T-cell (primary cell): ENCODE data around the gene UMAD1. TPM values are rescaled to one million over a fixed set of nuclear protein-coding genes. Genes with fewer than 3 reads are reported as not detected.

ENCODE experiments used
- ATAC-seq, 4 experiments: fragments of 200-7000 bp in 3 of 4; fragments of 150-1000 bp in 1 of 4; cut with Tn5 transposase; replicated peaks in 1 of 4; 1 replicate in 3 of 4; 2 replicates in 1 of 4; pipeline ENCODE4 v1.10.0; 2021; ENCODE audit warnings: moderate library complexity in 3 of 4, mild to moderate bottlenecking in 2 of 4, moderate number of reproducible peaks in 1 of 4
- CTCF ChIA-PET, 2 donors: fragments of 300-600 bp; sonication (Branson Sonifier 250); formaldehyde crosslinking; loops; one replicate each; lab custom pipeline; 2022; ENCODE audit warnings: antibody characterized with exemption in 2 of 2; lab: Charles Lee
- POLR2A ChIA-PET, 2 donors: fragments of 300-600 bp; sonication (Branson Sonifier 250); formaldehyde crosslinking; loops; one replicate each; lab custom pipeline; 2022; ENCODE audit warnings: antibody characterized with exemption in 2 of 2; lab: Charles Lee
- DNase-seq, 35 experiments: peaks; one replicate each; pipeline versions ENCODE4 v3.0.0 to v3.0.0-alpha.2; 2013 to 2023
- H3K27ac ChIP-seq: one replicate; pipeline ENCODE4 v1.5.1; 2013; ENCODE audit warnings: low read length
- H3K27me3 ChIP-seq, 2 experiments: replicated peaks in 1 of 2; 1 replicate in 1 of 2; 2 replicates in 1 of 2; pipeline versions ENCODE4 v1.6.1 to v1.7.0; 2013; ENCODE audit warnings: low read length in 1 of 2, mixed read lengths in 1 of 2; ENCODE audit not compliant: control insufficient read depth in 2 of 2, insufficient read depth in 2 of 2; ENCODE audit errors: extremely low read depth in 1 of 2
- H3K36me3 ChIP-seq, 2 donors: 1 replicate in 1 of 2; 2 replicates in 1 of 2; pipeline versions ENCODE4 v1.6.1 to v1.7.0; 2013; ENCODE audit warnings: low read length in 1 of 2; ENCODE audit not compliant: control insufficient read depth in 2 of 2, insufficient read depth in 1 of 2; ENCODE audit errors: extremely low read depth in 1 of 2
- H3K4me1 ChIP-seq, 2 experiments: 1 replicate in 1 of 2; 2 replicates in 1 of 2; pipeline versions ENCODE4 v1.6.1 to v1.7.0; 2013; ENCODE audit warnings: low read length in 2 of 2, mixed read lengths in 1 of 2; ENCODE audit not compliant: insufficient read depth in 2 of 2, control insufficient read depth in 1 of 2; ENCODE audit errors: extremely low read depth in 1 of 2
- H3K4me3 ChIP-seq, 2 donors: 1 replicate in 1 of 2; 2 replicates in 1 of 2; pipeline versions ENCODE4 v1.5.1 to v1.7.0; 2013; ENCODE audit warnings: mild to moderate bottlenecking in 2 of 2, low read length in 1 of 2, moderate library complexity in 1 of 2; ENCODE audit not compliant: control insufficient read depth in 1 of 2; ENCODE audit errors: extremely low read depth in 1 of 2
- H3K9me3 ChIP-seq: 2 replicates; pipeline ENCODE4 v1.7.0; 2013
- H3K27ac Mint-ChIP-seq, 2 donors: one replicate each; pipeline ENCODE4 v1.8.0; 2020 to 2021; ENCODE audit warnings: mild to moderate bottlenecking in 2 of 2, mixed read lengths in 2 of 2
- H3K27me3 Mint-ChIP-seq, 2 donors: one replicate each; pipeline ENCODE4 v1.8.0; 2021 to 2022; ENCODE audit warnings: mixed read lengths in 2 of 2
- H3K36me3 Mint-ChIP-seq: one replicate; pipeline ENCODE4 v1.8.0; 2021; ENCODE audit warnings: mixed read lengths
- H3K4me1 Mint-ChIP-seq, 3 donors: one replicate each; pipeline ENCODE4 v1.8.0; 2020 to 2022; ENCODE audit warnings: mixed read lengths in 3 of 3, mild to moderate bottlenecking in 1 of 3
- H3K4me3 Mint-ChIP-seq, 3 donors: one replicate each; pipeline ENCODE4 v1.8.0; 2020 to 2022; ENCODE audit warnings: mild to moderate bottlenecking in 3 of 3, mixed read lengths in 3 of 3, moderate library complexity in 3 of 3
- H3K9me3 Mint-ChIP-seq, 3 donors: one replicate each; pipeline ENCODE4 v1.8.0; 2020 to 2022; ENCODE audit warnings: mixed read lengths in 3 of 3
- WGBS: methylation state at CpG from one replicate; pipeline ENCODE4 v1.1.5; 2013; ENCODE audit warnings: missing lambda C conversion rate; ENCODE audit not compliant: insufficient coverage; 5-methylcytosine and 5-hydroxymethylcytosine counted together
- total RNA-seq, 35 experiments: library from RNA in 6 of 35; stranded (reverse) in 6 of 35; fragments of 120-200 nt in 1 of 35; gene quantifications; one replicate each; pipeline versions ENCODE4 v1.2.1 to v1.2.4 and lab custom pipeline; 2013 to 2026

The UMAD1 gene
- total RNA-seq, 5 donors from 2014 or later (not counting 1 experiment from before 2014, with no cell fraction given), result 13.8 to 19.8 (median 16.6) TPM

DNA sequence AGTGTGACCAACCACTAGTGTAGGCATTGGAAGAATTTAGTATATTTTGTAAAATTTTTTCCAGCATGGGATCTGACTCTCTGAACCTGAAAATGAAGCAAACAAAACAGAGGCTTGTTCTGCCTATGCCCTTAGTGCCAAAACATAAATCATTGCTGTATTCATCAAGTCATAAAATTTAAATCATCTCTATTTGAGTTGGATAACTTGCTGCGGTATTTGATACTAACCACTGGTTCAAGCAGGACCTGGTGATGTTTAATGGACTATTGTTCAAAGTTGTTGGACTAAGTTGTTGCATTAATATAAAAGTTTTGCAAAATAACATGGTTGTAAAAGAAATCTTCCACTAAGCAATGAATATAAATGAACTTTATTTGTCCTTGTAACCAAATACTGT lies 97.6 kb downstream of the UMAD1 start:
- Histone ChIP-seq H3K27ac (no peak overlapping the region), H3K36me3 (no peaks in the 10 kb centered on the region), H3K4me1 (peaks cover 0 to 3% of the 10 kb centered on the region in 2 experiments), H3K4me3 (no peak overlapping the region), H3K9me3 (no peaks in the 10 kb centered on the region), H3K27me3 (no peaks in the 10 kb centered on the region)
- ChIA-PET POLR2A (no interaction called here), CTCF (interaction anchor here in 1 of 2 donors (1.9 kb wide), 1 partner anchor 57 kb away, joined by 7 read pairs; no protein-coding TSS in a partner anchor)
- H3K4me1 Mint-ChIP-seq, result peaks cover 5 to 25% (median 17%) of the 10 kb centered on the region in 3 donors
- no peaks in the 10 kb centered on the region for H3K27me3 Mint-ChIP-seq
- H3K36me3 Mint-ChIP-seq, result peaks cover 20% of the 10 kb centered on the region
- no peak for DNase-seq
- ATAC-seq, result no peak
- WGBS, result no CpG with 5 or more reads among the region's 1 CpG
- H3K27ac Mint-ChIP-seq, result no peak overlapping the region
- no peaks in the 10 kb centered on the region for H3K9me3 Mint-ChIP-seq
- H3K4me3 Mint-ChIP-seq, result no peak overlapping the region

DNA sequence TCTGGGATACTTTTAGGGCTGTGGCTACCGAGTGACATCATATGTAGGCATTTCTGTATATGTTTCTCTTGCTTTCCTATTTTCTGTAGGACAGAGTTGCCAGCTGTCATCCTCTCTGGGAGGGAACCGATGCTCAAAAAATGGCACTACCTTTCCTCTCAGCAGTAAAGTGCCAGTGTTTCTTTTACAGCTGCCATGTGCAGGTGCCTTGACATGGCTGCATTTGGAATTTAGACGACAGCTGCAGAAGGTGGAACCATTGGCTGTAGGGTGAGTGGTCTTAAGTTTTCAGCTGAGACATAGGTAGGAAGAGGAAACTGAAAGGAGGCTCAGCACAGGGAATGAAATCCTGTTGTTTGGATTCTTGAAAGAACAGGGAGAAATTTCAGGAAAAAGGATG lies 98.1 kb downstream of the UMAD1 start:
- Mint-ChIP-seq H3K27me3 (no peaks in the 10 kb centered on the region), H3K36me3 (peaks cover 20% of the 10 kb centered on the region), H3K4me1 (peaks cover 5 to 25% (median 17%) of the 10 kb centered on the region in 3 donors), H3K9me3 (no peaks in the 10 kb centered on the region), H3K27ac (no peak overlapping the region), H3K4me3 (no peak overlapping the region)
- no peaks in the 10 kb centered on the region for H3K27me3 ChIP-seq
- no peaks in the 10 kb centered on the region for H3K36me3 ChIP-seq
- ATAC-seq, result no peak
- POLR2A ChIA-PET, result interaction anchor here in 1 of 2 donors (1.1 kb wide), 1 partner anchor 98 kb away, joined by 4 read pairs; no protein-coding TSS in a partner anchor
- no peaks in the 10 kb centered on the region for H3K9me3 ChIP-seq
- peaks cover 0 to 3% of the 10 kb centered on the region in 2 experiments for H3K4me1 ChIP-seq
- no peak overlapping the region for H3K27ac ChIP-seq
- 83% methylated on average over 1 of the region's 3 CpGs for WGBS
- no peak overlapping the region for H3K4me3 ChIP-seq
- CTCF ChIA-PET, result interaction anchor here in 1 of 2 donors (0.6 to 1.9 kb wide), 3 partner anchors 13 to 58 kb away, joined by 3 to 7 read pairs (median 4); no protein-coding TSS in a partner anchor
- no peak for DNase-seq

DNA sequence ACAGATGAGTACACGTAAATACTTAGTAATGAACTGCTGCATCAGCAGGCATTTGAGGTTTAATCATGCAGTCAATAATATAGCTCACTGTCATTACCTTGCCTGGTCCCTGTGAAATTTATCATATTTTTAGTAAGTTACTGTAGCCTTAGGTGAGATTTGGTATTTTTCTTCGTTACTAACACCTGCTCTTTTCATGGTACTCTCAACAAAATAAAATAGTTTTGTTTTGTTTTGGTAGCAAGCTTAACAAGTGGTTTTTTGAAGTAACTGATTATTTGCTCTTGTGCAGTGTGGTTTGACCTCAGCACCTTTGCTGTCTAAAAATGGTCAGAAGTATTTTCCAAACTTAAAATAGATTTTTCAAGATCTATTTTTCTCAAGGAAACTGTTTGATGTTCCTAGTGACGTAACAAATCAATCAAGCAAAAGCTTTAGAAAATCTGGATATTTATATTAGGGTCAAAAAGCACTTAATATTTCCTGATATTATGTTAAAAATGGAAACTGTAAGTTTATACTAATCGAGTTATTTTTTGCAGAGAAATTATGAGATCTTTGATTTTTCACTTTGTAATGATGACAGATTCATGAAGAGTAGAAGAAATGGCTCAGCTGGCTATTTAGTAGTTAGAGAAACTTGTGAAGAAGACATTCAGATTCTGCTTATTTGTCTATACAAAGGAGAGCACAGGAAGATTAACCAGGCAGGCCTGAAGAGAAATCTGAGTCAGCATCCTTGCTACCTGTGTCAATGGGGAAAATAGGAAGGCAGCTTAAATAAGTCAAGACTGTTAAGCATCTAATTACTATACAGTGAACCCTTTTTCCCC lies 98.9 kb downstream of the UMAD1 start:
- H3K27me3 Mint-ChIP-seq, result no peaks in the 10 kb centered on the region
- no peak overlapping the region for H3K27ac ChIP-seq
- no peak overlapping the region for H3K27ac Mint-ChIP-seq
- H3K4me1 Mint-ChIP-seq, result peaks cover 5 to 25% (median 17%) of the 10 kb centered on the region in 3 donors
- H3K4me3 Mint-ChIP-seq, result no peak overlapping the region
- no peak for DNase-seq
- H3K9me3 Mint-ChIP-seq, result no peaks in the 10 kb centered on the region
- H3K27me3 ChIP-seq, result no peaks in the 10 kb centered on the region
- ChIA-PET CTCF (interaction anchor here (0.6 to 1.9 kb wide), 5 partner anchors 14 to 478 kb away, joined by 3 to 12 read pairs (median 4); no protein-coding TSS in a partner anchor), POLR2A (interaction anchor here in 1 of 2 donors (0.6 to 1.1 kb wide), 2 partner anchors 98 to 612 kb away, joined by 3 to 4 read pairs; no protein-coding TSS in a partner anchor)
- no peak overlapping the region for H3K4me3 ChIP-seq
- H3K9me3 ChIP-seq, result no peaks in the 10 kb centered on the region
- H3K36me3 Mint-ChIP-seq, result peaks cover 20% of the 10 kb centered on the region
- ATAC-seq, result no peak
- 82% methylated on average over 2 of the region's 4 CpGs for WGBS
- peaks cover 0 to 3% of the 10 kb centered on the region in 2 experiments for H3K4me1 ChIP-seq
- H3K36me3 ChIP-seq, result no peaks in the 10 kb centered on the region

DNA sequence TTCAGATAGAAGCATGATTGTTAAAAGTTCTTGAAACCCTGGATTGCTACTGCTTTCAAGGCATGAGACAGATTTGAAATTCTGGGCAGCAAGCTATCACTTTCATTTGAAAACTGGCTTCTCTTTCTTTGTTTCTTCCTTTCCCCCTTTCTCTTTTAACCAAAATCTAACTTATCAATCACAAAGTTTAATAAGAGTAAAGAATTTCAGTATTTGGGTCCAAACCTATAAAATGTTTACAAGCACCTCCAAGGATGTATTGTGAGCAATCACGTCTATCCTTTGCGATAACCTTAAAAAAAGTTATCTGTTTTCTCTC lies 99.4 kb downstream of the UMAD1 start:
- H3K4me3 Mint-ChIP-seq, result no peak overlapping the region
- no peak overlapping the region for H3K27ac ChIP-seq
- no peak overlapping the region for H3K4me3 ChIP-seq
- ATAC-seq (no peak), DNase-seq (no peak)
- no peaks in the 10 kb centered on the region for H3K27me3 Mint-ChIP-seq
- H3K9me3 Mint-ChIP-seq, result no peaks in the 10 kb centered on the region
- H3K4me1 ChIP-seq, result peaks cover 0 to 3% of the 10 kb centered on the region in 2 experiments
- CTCF ChIA-PET, result interaction anchor here in 1 of 2 donors (1.0 to 1.9 kb wide), 2 partner anchors 59 to 477 kb away, joined by 3 to 7 read pairs; no protein-coding TSS in a partner anchor
- no peaks in the 10 kb centered on the region for H3K36me3 ChIP-seq
- no CpG with 5 or more reads among the region's 2 CpGs for WGBS
- H3K4me1 Mint-ChIP-seq, result peaks cover 5 to 25% (median 17%) of the 10 kb centered on the region in 3 donors
- H3K9me3 ChIP-seq, result no peaks in the 10 kb centered on the region
- peaks cover 20% of the 10 kb centered on the region for H3K36me3 Mint-ChIP-seq
- no peaks in the 10 kb centered on the region for H3K27me3 ChIP-seq
- POLR2A ChIA-PET, result interaction anchor here in 1 of 2 donors (0.6 kb wide), 1 partner anchor 625 kb away, joined by 4 read pairs; no protein-coding TSS in a partner anchor
- no peak overlapping the region for H3K27ac Mint-ChIP-seq

DNA sequence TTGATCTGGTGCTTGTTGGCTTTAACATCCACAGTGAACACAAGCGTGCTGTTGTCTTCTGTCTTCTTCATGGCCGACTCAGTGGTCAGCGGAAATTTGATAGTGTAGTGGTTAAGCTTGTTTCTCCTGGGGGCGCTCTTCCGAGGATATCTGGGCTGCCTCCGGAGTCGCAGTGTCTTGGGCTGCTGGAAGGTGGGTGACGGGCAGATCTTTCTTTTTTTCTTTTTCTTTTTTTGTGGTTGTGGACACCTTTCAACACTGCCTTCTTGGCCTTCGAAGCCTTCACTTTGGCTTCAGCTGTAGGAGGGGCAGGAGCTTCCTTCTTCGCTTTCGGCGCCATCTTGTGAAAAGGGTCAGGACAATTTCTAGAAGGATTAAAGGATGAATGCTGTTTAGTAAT lies 101.7 kb downstream of the UMAD1 start:
- ChIA-PET POLR2A (interaction anchor here in 1 of 2 donors (0.6 kb wide), 1 partner anchor 817 kb away, joined by 5 read pairs; no protein-coding TSS in a partner anchor), CTCF (no interaction called here)
- Mint-ChIP-seq H3K27me3 (no peaks in the 10 kb centered on the region), H3K4me1 (peaks cover 15 to 28% (median 21%) of the 10 kb centered on the region in 3 donors), H3K4me3 (no peak overlapping the region), H3K9me3 (no peaks in the 10 kb centered on the region), H3K36me3 (peaks cover 9% of the 10 kb centered on the region), H3K27ac (no peak overlapping the region)
- Histone ChIP-seq H3K9me3 (no peaks in the 10 kb centered on the region), H3K27ac (no peak overlapping the region), H3K27me3 (no peaks in the 10 kb centered on the region), H3K4me3 (no peak overlapping the region), H3K36me3 (no peaks in the 10 kb centered on the region), H3K4me1 (peaks cover 0 to 3% of the 10 kb centered on the region in 2 experiments)
- WGBS, result 95% methylated on average over 4 of the region's 12 CpGs
- DNase-seq (no peak), ATAC-seq (no peak)

DNA sequence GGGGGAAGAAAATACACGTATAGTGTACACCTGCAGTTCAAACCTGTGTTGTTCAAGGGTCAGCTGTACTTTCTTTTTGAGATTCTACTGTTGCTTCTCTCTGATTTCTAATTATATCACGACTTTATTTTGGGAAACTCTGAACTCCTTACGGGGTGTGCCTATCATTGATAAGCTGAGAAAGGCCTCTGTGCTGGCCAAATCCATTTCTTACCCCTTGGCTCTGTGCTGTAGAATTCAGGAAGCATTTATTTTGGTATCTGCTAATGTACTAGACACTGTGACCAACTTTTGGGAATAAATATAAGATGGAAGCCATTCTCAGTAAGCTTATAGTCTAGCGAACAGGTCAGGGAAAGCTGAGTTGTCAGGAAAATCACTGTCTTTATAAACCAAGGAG lies 104.7 kb downstream of the UMAD1 start:
- no peak overlapping the region for H3K4me3 ChIP-seq
- no peak overlapping the region for H3K4me3 Mint-ChIP-seq
- 93% methylated on average over 3 of the region's 4 CpGs for WGBS
- H3K9me3 Mint-ChIP-seq, result no peaks in the 10 kb centered on the region
- no peaks in the 10 kb centered on the region for H3K27me3 Mint-ChIP-seq
- H3K4me1 ChIP-seq, result no peaks in the 10 kb centered on the region
- no peak overlapping the region for H3K27ac ChIP-seq
- H3K27ac Mint-ChIP-seq, result no peak overlapping the region
- ATAC-seq (no peak), DNase-seq (no peak)
- peaks cover 4 to 11% (median 7%) of the 10 kb centered on the region in 3 donors for H3K4me1 Mint-ChIP-seq
- no peaks in the 10 kb centered on the region for H3K27me3 ChIP-seq
- H3K36me3 ChIP-seq, result no peaks in the 10 kb centered on the region
- ChIA-PET CTCF (no interaction called here), POLR2A (no interaction called here)
- peaks cover 9% of the 10 kb centered on the region for H3K36me3 Mint-ChIP-seq
- H3K9me3 ChIP-seq, result no peaks in the 10 kb centered on the region
